Stimulated activated CD4-positive, alpha-beta T cell treated with anti-CD3 and anti-CD28 coated beads, Interleukin-4, amount 100 ng/mL, for 24 hours (primary cell): ENCODE results near the gene RITA1.

ENCODE experiments used
- DNase-seq: peaks from one replicate; pipeline ENCODE4 v3.0.0-alpha.2; 2020

Gene RITA1

GRCh38 chr12:113232089-113232839, 46.7 kb downstream of the RITA1 start:
- DNase-seq, result no peak

- peak; percentile 66 for DNase-seq
Measured at GRCh38 chr12:113232840-113233585, 47.5 kb downstream of the RITA1 start.

- no peak for DNase-seq
Measured at GRCh38 chr12:113233967-113234366, 48.4 kb downstream of the RITA1 start.

- no peak for DNase-seq
Measured at GRCh38 chr12:113234483-113234882, 49.0 kb downstream of the RITA1 start.

- no peak for DNase-seq
Measured at GRCh38 chr12:113235976-113236375, 50.5 kb downstream of the RITA1 start.

- no peak for DNase-seq
Measured at GRCh38 chr12:113236539-113237399, 51.2 kb downstream of the RITA1 start.

GRCh38 chr12:113237748-113238147, 52.2 kb downstream of the RITA1 start:
- no peak for DNase-seq

- no peak for DNase-seq
Measured at GRCh38 chr12:113238309-113238708, 52.8 kb downstream of the RITA1 start.

GRCh38 chr12:113239288-113239771, 53.8 kb downstream of the RITA1 start:
- DNase-seq, result no peak

- no peak for DNase-seq
Measured at GRCh38 chr12:113239811-113240331, 54.4 kb downstream of the RITA1 start.

GRCh38 chr12:113240395-113240794, 54.9 kb downstream of the RITA1 start:
- DNase-seq, result no peak

GRCh38 chr12:113241191-113242025, 55.9 kb downstream of the RITA1 start:
- DNase-seq, result no peak
